WTC11 (cell line): ENCODE data around the gene DLAT. TPM values are rescaled to one million over a fixed set of nuclear protein-coding genes. Genes with fewer than 3 reads are reported as not detected.

Source experiments
- ATAC-seq: fragments of 200-7000 bp; cut with Tn5 transposase; 2 replicates; pipeline ENCODE4 v1.10.0; 2021; ENCODE audit warnings: mild to moderate bottlenecking, moderate library complexity
- Bru-seq: library from RNA; stranded (reverse); fragments of 400-500 nt; gene quantifications from one replicate; lab custom pipeline; 2021; lab: Mats Ljungman, UMichigan
- CTCF ChIA-PET: fragments of 300-600 bp; sonication (Branson Sonifier 250); formaldehyde crosslinking; loops from one replicate; lab custom pipeline; 2021; ENCODE audit warnings: antibody characterized with exemption; lab: Charles Lee
- POLR2A ChIA-PET: fragments of 350-600 bp; sonication (Branson Sonifier 250); formaldehyde crosslinking; loops from one replicate; lab custom pipeline; 2021; ENCODE audit warnings: antibody characterized with exemption; lab: Charles Lee
- DNase-seq: peaks from one replicate; pipeline ENCODE4 v3.0.0; 2021; ENCODE audit warnings: low spot score
- H3K27ac Mint-ChIP-seq: 2 replicates; pipeline ENCODE4 v1.8.0; 2021; ENCODE audit warnings: mixed read lengths
- H3K27me3 Mint-ChIP-seq: 2 replicates; pipeline ENCODE4 v1.8.0; 2021; ENCODE audit warnings: low read depth, mild to moderate bottlenecking, moderate library complexity, mixed read lengths
- H3K36me3 Mint-ChIP-seq: 2 replicates; pipeline ENCODE4 v1.8.0; 2021; ENCODE audit warnings: mixed read lengths
- H3K4me1 Mint-ChIP-seq: 2 replicates; pipeline ENCODE4 v1.8.0; 2022; ENCODE audit warnings: mixed read lengths
- H3K4me3 Mint-ChIP-seq: 2 replicates; pipeline ENCODE4 v1.8.0; 2021; ENCODE audit warnings: mild to moderate bottlenecking, moderate library complexity, mixed read lengths
- H3K9me3 Mint-ChIP-seq: 2 replicates; pipeline ENCODE4 v1.8.0; 2021; ENCODE audit warnings: mixed read lengths
- ARID4B ChIP-seq: sonication (generic); formaldehyde crosslinking; IDR thresholded peaks from 2 replicates; pipeline ENCODE4 v1.8.0; 2023; ENCODE audit warnings: missing genetic modification reagents, mild to moderate bottlenecking, borderline replicate concordance
- CDX4 ChIP-seq: fragments of 250-450 bp; sonication (Bioruptor Pico); IDR thresholded peaks from 2 replicates; pipeline ENCODE4 v1.9.0; 2021; ENCODE audit warnings: moderate library complexity, mild to moderate bottlenecking, inconsistent platforms, borderline replicate concordance
- CREM ChIP-seq: sonication (generic); formaldehyde crosslinking; IDR thresholded peaks from 2 replicates; pipeline ENCODE4 v1.8.1; 2022; ENCODE audit warnings: mild to moderate bottlenecking, missing genetic modification reagents, moderate library complexity
- E2F5 ChIP-seq: sonication (generic); formaldehyde crosslinking; IDR thresholded peaks from 2 replicates; pipeline ENCODE4 v1.8.1; 2022; ENCODE audit warnings: mild to moderate bottlenecking, moderate library complexity, missing genetic modification reagents
- FOXJ3 ChIP-seq: sonication (generic); formaldehyde crosslinking; IDR thresholded peaks from 2 replicates; pipeline ENCODE4 v1.9.0; 2021; ENCODE audit warnings: missing genetic modification reagents, mild to moderate bottlenecking, borderline replicate concordance
- FOXK1 ChIP-seq: sonication (generic); formaldehyde crosslinking; IDR thresholded peaks from 2 replicates; pipeline ENCODE4 v1.8.0; 2022; ENCODE audit warnings: mild to moderate bottlenecking, moderate library complexity, missing genetic modification reagents
- FOXP1 ChIP-seq: sonication (generic); formaldehyde crosslinking; IDR thresholded peaks from 2 replicates; pipeline ENCODE4 v1.8.0; 2022; ENCODE audit warnings: missing genetic modification reagents, mild to moderate bottlenecking, moderate library complexity, borderline replicate concordance
- GTF2I ChIP-seq: fragments of 250-450 bp; sonication (Bioruptor Pico); conservative IDR thresholded peaks from 2 replicates; pipeline ENCODE4 v1.4.0; 2021; ENCODE audit warnings: mild to moderate bottlenecking
- HMGXB4 ChIP-seq: sonication (generic); formaldehyde crosslinking; IDR thresholded peaks from 2 replicates; pipeline ENCODE4 v1.8.1; 2023; ENCODE audit warnings: mild to moderate bottlenecking, moderate library complexity, missing genetic modification reagents
- IRF2 ChIP-seq: sonication (generic); formaldehyde crosslinking; IDR thresholded peaks from 2 replicates; pipeline ENCODE4 v1.8.0; 2022; ENCODE audit warnings: low read depth, missing genetic modification reagents, borderline replicate concordance
- KAT7 ChIP-seq: sonication (generic); formaldehyde crosslinking; IDR thresholded peaks from 2 replicates; pipeline ENCODE4 v1.8.1; 2023; ENCODE audit warnings: missing genetic modification reagents, mild to moderate bottlenecking, borderline replicate concordance
- MAX ChIP-seq: sonication (generic); formaldehyde crosslinking; IDR thresholded peaks from 2 replicates; pipeline ENCODE4 v1.8.0; 2022; ENCODE audit warnings: mild to moderate bottlenecking, missing genetic modification reagents
- MYBL2 ChIP-seq: sonication (generic); formaldehyde crosslinking; IDR thresholded peaks from 2 replicates; pipeline ENCODE4 v1.8.1; 2023; ENCODE audit warnings: mild to moderate bottlenecking, moderate library complexity, missing genetic modification reagents
- NFE2L1 ChIP-seq: sonication (generic); formaldehyde crosslinking; IDR thresholded peaks from 2 replicates; pipeline ENCODE4 v1.8.1; 2023; ENCODE audit warnings: missing genetic modification reagents
- NR2C2 ChIP-seq: sonication (generic); formaldehyde crosslinking; IDR thresholded peaks from 2 replicates; pipeline ENCODE4 v1.8.0; 2022; ENCODE audit warnings: mild to moderate bottlenecking, missing genetic modification reagents
- STAT6 ChIP-seq: sonication (generic); formaldehyde crosslinking; conservative IDR thresholded peaks from 2 replicates; pipeline ENCODE4 v1.8.1; 2023; ENCODE audit warnings: mild to moderate bottlenecking, low read depth, missing genetic modification reagents, moderate library complexity
- ZNF281 ChIP-seq: sonication (generic); formaldehyde crosslinking; IDR thresholded peaks from 2 replicates; pipeline ENCODE4 v1.8.0; 2023; ENCODE audit warnings: mild to moderate bottlenecking, missing genetic modification reagents
- ZNF317 ChIP-seq: sonication (generic); formaldehyde crosslinking; IDR thresholded peaks from 2 replicates; pipeline ENCODE4 v1.8.1; 2023; ENCODE audit warnings: low read depth, mild to moderate bottlenecking, moderate library complexity, missing genetic modification reagents, borderline replicate concordance
- long read RNA-seq, 3 experiments: library from RNA in 1 of 3; library from capped mRNA in 1 of 3; library from polyadenylated mRNA in 1 of 3; unstranded in 2 of 3; stranded (forward) in 1 of 3; transcript quantifications; one replicate each; pipeline ENCODE4 v2.0.0, GENCODE V29; 2021
- total RNA-seq: library from RNA; stranded (reverse); gene quantifications from 3 replicates; pipeline ENCODE4 v1.2.3, GENCODE V29; 2021

The DLAT gene
- total RNA-seq: 55.7 to 60.4 TPM (median 56.6 TPM) in 3 replicates
- Bru-seq, nascent RNA: percentile 83 among the genes with signal in this experiment
- long read RNA-seq, experiment 1, full-length matches to known transcripts: 415 of 486 reads
- long read RNA-seq, experiment 1, partial matches to known transcripts: 27 of 486 reads
- long read RNA-seq, experiment 1, other reads (novel, unspliced or antisense): 44 of 486 reads
- long read RNA-seq, experiment 2, full-length matches to known transcripts: 44 of 97 reads
- long read RNA-seq, experiment 2, partial matches to known transcripts: 30 of 97 reads
- long read RNA-seq, experiment 2, other reads (novel, unspliced or antisense): 23 of 97 reads
- long read RNA-seq, experiment 3, full-length matches to known transcripts: 70 of 93 reads
- long read RNA-seq, experiment 3, partial matches to known transcripts: 7 of 93 reads
- long read RNA-seq, experiment 3, other reads (novel, unspliced or antisense): 16 of 93 reads

GRCh38 chr11:112024773-112025678 is at the start of gene DLAT:
TSS of gene DLAT (plus strand) at chr11:112025408. CDS start at chr11:112025473, 65 bp downstream.
- Mint-ChIP-seq H3K4me3 (peak within 1 kb of the TSS; percentile 98), H3K9me3 (no peaks in the 10 kb centered on the region), H3K27me3 (no peaks in the 10 kb centered on the region), H3K36me3 (peaks cover 26% of the 10 kb centered on the region), H3K27ac (peak within 1 kb of the TSS; percentile 99), H3K4me1 (peaks cover 13% of the 10 kb centered on the region)
- ChIA-PET POLR2A (no interaction called here), CTCF (interaction anchor here (1.0 to 1.9 kb wide), 5 partner anchors 19 to 154 kb away, joined by 3 to 10 read pairs (median 4); partner anchors contain the start of gene ALG9)
- DNase-seq: peak; percentile 98
- peak; percentile 94 for ATAC-seq
- TF ChIP-seq ARID4B (peak; percentile 79; the same call in 1 of the 2 replicates), HMGXB4 (CRISPR knock-in tag) (peak; percentile 72; the same call in 1 of the 2 replicates), MAX (CRISPR knock-in tag) (peak; percentile 90), CDX4 (CRISPR knock-in tag) (no peak), STAT6 (CRISPR knock-in tag) (no peak), IRF2 (no peak), FOXK1 (CRISPR knock-in tag) (peak; percentile 87), GTF2I (CRISPR knock-in tag) (no peak), CREM (CRISPR knock-in tag) (peak; percentile 88; the same call in 1 of the 2 replicates), NFE2L1 (CRISPR knock-in tag) (no peak), NR2C2 (CRISPR knock-in tag) (no peak; the same call in 1 of the 2 replicates), FOXP1 (CRISPR knock-in tag) (peak; percentile 69; the same call in 1 of the 2 replicates), KAT7 (CRISPR knock-in tag) (no peak), ZNF281 (peak; percentile 40; the same call in 1 of the 2 replicates), E2F5 (CRISPR knock-in tag) (0 out of 2 replicates have a peak, but pooled peaks have one; percentile 56), ZNF317 (CRISPR knock-in tag) (no peak), FOXJ3 (CRISPR knock-in tag) (no peak), MYBL2 (CRISPR knock-in tag) (peak; percentile 73; the same call in 1 of the 2 replicates)
